Astrocyte (in vitro differentiated cells and primary cell): ENCODE data around the gene EXOSC10. TPM values are rescaled to one million over a fixed set of nuclear protein-coding genes. Genes with fewer than 3 reads are reported as not detected.
"Not testable (repeated sequence)": the region's sequence is repeated elsewhere in the genome, so short reads cannot be mapped to it uniquely, and the experiment has no call there.

Experiments used
- DNase-seq: peaks from one replicate; pipeline ENCODE4 v3.0.0-alpha.2; 2010; ENCODE audit warnings: low read depth
- FAIRE-seq: peaks from 2 replicates; lab custom pipeline; 2011; peaks lifted over from hg19 to GRCh38; lab: Jason Lieb, UNC
- H2AFZ ChIP-seq: 2 replicates; pipeline ENCODE4 v1.6.0; 2012; ENCODE audit warnings: low read depth, low read length, inconsistent platforms
- H3K27ac ChIP-seq: 2 replicates; pipeline ENCODE4 v1.5.1; 2011; ENCODE audit warnings: low read depth, low read length, inconsistent platforms
- H3K27me3 ChIP-seq: 2 replicates; pipeline ENCODE4 v1.6.0; 2011; ENCODE audit warnings: low read length, inconsistent platforms; ENCODE audit not compliant: insufficient read depth
- H3K36me3 ChIP-seq: 2 replicates; pipeline ENCODE4 v1.5.1; 2011; ENCODE audit warnings: low read length, inconsistent platforms; ENCODE audit not compliant: insufficient read depth
- H3K4me1 ChIP-seq: 2 replicates; pipeline ENCODE4 v1.5.1; 2011; ENCODE audit warnings: low read length, inconsistent platforms; ENCODE audit not compliant: insufficient read depth
- H3K4me2 ChIP-seq: 2 replicates; pipeline ENCODE4 v1.6.0; 2012; ENCODE audit warnings: low read length, inconsistent platforms
- H3K4me3 ChIP-seq: 2 replicates; pipeline ENCODE4 v1.5.1; 2011; ENCODE audit warnings: low read depth, mild to moderate bottlenecking, low read length, inconsistent platforms; ENCODE audit not compliant: insufficient read depth
- H3K79me2 ChIP-seq: 2 replicates; pipeline ENCODE4 v1.6.0; 2012; ENCODE audit warnings: mild to moderate bottlenecking, low read length, inconsistent platforms; ENCODE audit not compliant: insufficient read depth
- H3K9ac ChIP-seq: 2 replicates; pipeline ENCODE4 v1.6.0; 2012; ENCODE audit warnings: mild to moderate bottlenecking, low read length, inconsistent platforms
- H3K9me3 ChIP-seq: 2 replicates; pipeline ENCODE4 v1.5.1; 2012; ENCODE audit warnings: low read depth, mild to moderate bottlenecking, low read length, inconsistent platforms; ENCODE audit not compliant: insufficient read depth
- H4K20me1 ChIP-seq: 2 replicates; pipeline ENCODE4 v1.6.0; 2012; ENCODE audit warnings: low read length, inconsistent platforms; ENCODE audit not compliant: insufficient read depth
- H3K27ac Mint-ChIP-seq: one replicate; pipeline ENCODE4 v1.8.0; 2021; ENCODE audit warnings: mild to moderate bottlenecking, mixed read lengths; ENCODE audit not compliant: unreplicated experiment
- H3K27me3 Mint-ChIP-seq: one replicate; pipeline ENCODE4 v1.8.0; 2021; ENCODE audit warnings: low read depth, mixed read lengths; ENCODE audit not compliant: unreplicated experiment
- H3K36me3 Mint-ChIP-seq: one replicate; pipeline ENCODE4 v1.8.0; 2021; ENCODE audit warnings: low read depth, mixed read lengths; ENCODE audit not compliant: unreplicated experiment
- H3K4me1 Mint-ChIP-seq: one replicate; pipeline ENCODE4 v1.8.0; 2021; ENCODE audit warnings: low read depth, mixed read lengths; ENCODE audit not compliant: unreplicated experiment
- H3K4me3 Mint-ChIP-seq: one replicate; pipeline ENCODE4 v1.8.0; 2021; ENCODE audit warnings: mild to moderate bottlenecking, moderate library complexity, mixed read lengths; ENCODE audit not compliant: unreplicated experiment
- H3K9me3 Mint-ChIP-seq: one replicate; pipeline ENCODE4 v1.8.0; 2021; ENCODE audit warnings: mild to moderate bottlenecking, mixed read lengths; ENCODE audit not compliant: unreplicated experiment
- CTCF ChIP-seq: IDR thresholded peaks from 2 replicates; pipeline ENCODE4 v1.5.1; 2011; ENCODE audit warnings: low read depth, mild to moderate bottlenecking, inconsistent platforms, low read length, moderate library complexity; ENCODE audit not compliant: insufficient read depth
- EZH2 ChIP-seq: IDR thresholded peaks from 2 replicates; pipeline ENCODE4 v1.6.1; 2012; ENCODE audit warnings: mild to moderate bottlenecking, low read length, inconsistent platforms; ENCODE audit not compliant: insufficient read depth
- total RNA-seq: library from RNA; stranded (reverse); gene quantifications from 2 replicates; pipeline ENCODE4 v1.2.1, GENCODE V29; 2021

EXOSC10 gene
- total RNA-seq, 1 donor from 2014 or later: 56.8 TPM

- no peaks in the 10 kb centered on the region for H3K4me1 Mint-ChIP-seq
- DNase-seq: no peak
- no peaks in the 10 kb centered on the region for H3K9me3 ChIP-seq
- no peak overlapping the region for H3K4me3 Mint-ChIP-seq
- H3K79me2 ChIP-seq: no peaks in the 10 kb centered on the region
- peaks cover 4% of the 10 kb centered on the region for H3K27me3 ChIP-seq
- H3K9me3 Mint-ChIP-seq: no peaks in the 10 kb centered on the region
- no peak overlapping the region for H2AFZ ChIP-seq
- no peak overlapping the region for H3K9ac ChIP-seq
- no peak overlapping the region for H3K27ac ChIP-seq
- no peaks in the 10 kb centered on the region for H3K4me1 ChIP-seq
- H3K36me3 ChIP-seq: no peaks in the 10 kb centered on the region
- H3K27me3 Mint-ChIP-seq: peaks cover 7% of the 10 kb centered on the region
- no peak overlapping the region for H3K4me2 ChIP-seq
- no peaks in the 10 kb centered on the region for H4K20me1 ChIP-seq
- FAIRE-seq: no peak
- TF ChIP-seq EZH2 (no peak), CTCF (no peak)
- H3K27ac Mint-ChIP-seq: no peak overlapping the region
- H3K4me3 ChIP-seq: no peak overlapping the region
- H3K36me3 Mint-ChIP-seq: no peaks in the 10 kb centered on the region
These were observed 57.6 kb downstream of the EXOSC10 start for GRCh38 chr1:11042065-11042464.

- H3K9me3 Mint-ChIP-seq: no peaks in the 10 kb centered on the region
- Histone ChIP-seq H3K9ac (no peak overlapping the region), H3K27ac (no peak overlapping the region), H3K4me3 (no peak overlapping the region), H3K9me3 (no peaks in the 10 kb centered on the region), H2AFZ (no peak overlapping the region), H3K4me1 (no peaks in the 10 kb centered on the region), H3K79me2 (no peaks in the 10 kb centered on the region), H3K27me3 (peaks cover 4% of the 10 kb centered on the region), H3K36me3 (no peaks in the 10 kb centered on the region), H3K4me2 (no peak overlapping the region), H4K20me1 (no peaks in the 10 kb centered on the region)
- H3K36me3 Mint-ChIP-seq: no peaks in the 10 kb centered on the region
- H3K27me3 Mint-ChIP-seq: peaks cover 7% of the 10 kb centered on the region
- FAIRE-seq (no peak), DNase-seq (no peak)
- H3K27ac Mint-ChIP-seq: no peak overlapping the region
- no peak overlapping the region for H3K4me3 Mint-ChIP-seq
- TF ChIP-seq EZH2: no peak
- TF ChIP-seq CTCF: no peak
- no peaks in the 10 kb centered on the region for H3K4me1 Mint-ChIP-seq
These were observed 58.6 kb downstream of the EXOSC10 start for GRCh38 chr1:11041048-11041447.

- not testable (repeated sequence) for H3K4me3 Mint-ChIP-seq, H3K9me3 Mint-ChIP-seq, H3K9ac ChIP-seq, H3K4me3 ChIP-seq, H3K4me2 ChIP-seq, FAIRE-seq, H3K9me3 ChIP-seq, H2AFZ ChIP-seq, H3K27me3 ChIP-seq, H3K27ac ChIP-seq, H3K79me2 ChIP-seq, H3K4me1 ChIP-seq, H3K4me1 Mint-ChIP-seq, H3K27ac Mint-ChIP-seq, DNase-seq, H3K36me3 Mint-ChIP-seq, H3K27me3 Mint-ChIP-seq, H4K20me1 ChIP-seq, H3K36me3 ChIP-seq
These were observed 59.6 kb downstream of the EXOSC10 start for GRCh38 chr1:11040105-11040429.
